SK-N-SH (cell line): ENCODE data around the gene RANGAP1. TPM values are rescaled to one million over a fixed set of nuclear protein-coding genes. Genes with fewer than 3 reads are reported as not detected.

Experiments
- CTCF ChIA-PET: fragments of 300-600, 350-600 bp; formaldehyde crosslinking; extraction: SDS; loops from one replicate; lab custom pipeline; 2021; lab: Yijun Ruan, JAX
- POLR2A ChIA-PET: fragments of 350-600 bp; sonication (Branson Sonifier 250); formaldehyde crosslinking; extraction: SDS; loops from one replicate; lab custom pipeline; 2020; ENCODE audit warnings: antibody characterized with exemption, inconsistent platforms; lab: Yijun Ruan, JAX
- DNase-seq: peaks from one replicate; pipeline ENCODE4 v3.0.0; 2012
- H2AFZ ChIP-seq: fragments of 200-600 bp; sonication (generic); 2 replicates; pipeline ENCODE4 v1.8.1; 2016; ENCODE audit warnings: antibody characterized with exemption, mild to moderate bottlenecking, low read depth
- H3F3A ChIP-seq: fragments of 200-600 bp; sonication (generic); replicated peaks from 2 replicates; pipeline ENCODE3; 2016; ENCODE audit warnings: antibody characterized with exemption, mild to moderate bottlenecking; ENCODE audit not compliant: insufficient read depth
- H3K27ac ChIP-seq, 2 experiments: fragments of 200-500 bp in 1 of 2; fragments of 200-600 bp in 1 of 2; sonication (Bioruptor generic) in 1 of 2; sonication (generic), shearing (Covaris generic) in 1 of 2; 2 replicates each; pipeline versions ENCODE4 v1.5.1 to v1.6.1; 2014 to 2016; ENCODE audit warnings: low read depth in 2 of 2, inconsistent platforms in 1 of 2, low read length in 1 of 2, mild to moderate bottlenecking in 1 of 2, mixed read lengths in 1 of 2
- H3K27me3 ChIP-seq: fragments of 200-600 bp; sonication (generic), shearing (Covaris generic); 2 replicates; pipeline ENCODE4 v1.6.1; 2016; ENCODE audit warnings: mixed run types; ENCODE audit not compliant: insufficient read depth
- H3K36me3 ChIP-seq, 2 experiments: fragments of 200-500 bp in 1 of 2; fragments of 200-600 bp in 1 of 2; sonication (Bioruptor generic) in 1 of 2; sonication (generic) in 1 of 2; replicated peaks in 1 of 2; 2 replicates each; pipeline versions ENCODE3 to v1.5.1; 2014 to 2016; ENCODE audit warnings: low read length in 1 of 2, mild to moderate bottlenecking in 1 of 2; ENCODE audit not compliant: insufficient read depth in 2 of 2, control insufficient read depth in 1 of 2
- H3K4me1 ChIP-seq, 2 experiments: fragments of 200-500 bp in 1 of 2; fragments of 200-600 bp in 1 of 2; sonication (Bioruptor generic) in 1 of 2; sonication (generic), shearing (Covaris generic) in 1 of 2; 2 replicates each; pipeline versions ENCODE4 v1.5.1 to v1.6.1; 2014 to 2016; ENCODE audit warnings: low read depth in 1 of 2, low read length in 1 of 2, mixed run types in 1 of 2; ENCODE audit not compliant: insufficient read depth in 2 of 2, control insufficient read depth in 1 of 2
- H3K4me2 ChIP-seq: fragments of 200-600 bp; sonication (generic), shearing (Covaris generic); 2 replicates; pipeline ENCODE4 v1.6.1; 2017; ENCODE audit warnings: mixed run types
- H3K4me3 ChIP-seq, 2 experiments: fragments of 200-500 bp in 1 of 2; fragments of 200-600 bp in 1 of 2; sonication (Bioruptor generic) in 1 of 2; sonication (generic), shearing (Covaris generic) in 1 of 2; 2 replicates each; pipeline versions ENCODE4 v1.5.1 to v1.8.1; 2014 to 2016; ENCODE audit warnings: low read depth in 2 of 2, inconsistent platforms in 1 of 2, low read length in 1 of 2, mild to moderate bottlenecking in 1 of 2, mixed read lengths in 1 of 2, moderate library complexity in 1 of 2
- H3K79me2 ChIP-seq: fragments of 200-600 bp; sonication (generic); 2 replicates; pipeline ENCODE4 v1.8.1; 2017; ENCODE audit warnings: mild to moderate bottlenecking; ENCODE audit not compliant: insufficient read depth
- H3K9ac ChIP-seq: fragments of 200-600 bp; sonication (generic); 2 replicates; pipeline ENCODE4 v1.6.1; 2017; ENCODE audit warnings: mixed run types
- H3K9me2 ChIP-seq: fragments of 200-600 bp; sonication (generic); 2 replicates; pipeline ENCODE4 v1.6.1; 2017; ENCODE audit warnings: mixed run types
- H3K9me3 ChIP-seq: fragments of 200-600 bp; sonication (generic); 2 replicates; pipeline ENCODE4 v1.6.1; 2017; ENCODE audit warnings: mixed run types, mild to moderate bottlenecking, moderate library complexity
- H4K20me1 ChIP-seq: fragments of 200-600 bp; sonication (generic); 2 replicates; pipeline ENCODE4 v1.6.1; 2017; ENCODE audit warnings: mild to moderate bottlenecking, mixed run types; ENCODE audit not compliant: insufficient read depth
- CHD2 ChIP-seq: fragments of 150-350 bp; IDR thresholded peaks from 2 replicates; pipeline ENCODE4 v1.6.1; 2018; ENCODE audit warnings: low read length; ENCODE audit not compliant: partially characterized antibody
- ELF1 ChIP-seq: IDR thresholded peaks from 2 replicates; pipeline ENCODE4 v1.4.0; 2012
- EP300 ChIP-seq, 2 experiments: IDR thresholded peaks; 2 replicates each; pipeline versions ENCODE4 v1.4.0 to v1.6.1; 2012; ENCODE audit warnings: borderline replicate concordance in 1 of 2, low read depth in 1 of 2, low read length in 1 of 2
- EZH2phosphoT487 ChIP-seq: fragments of 200-600 bp; sonication (generic); IDR thresholded peaks from 2 replicates; pipeline ENCODE4 v1.6.1; 2017; ENCODE audit warnings: low read depth, mixed run types, mild to moderate bottlenecking, antibody characterized with exemption, moderate library complexity, borderline replicate concordance
- FOSL2 ChIP-seq: IDR thresholded peaks from 2 replicates; pipeline ENCODE4 v1.4.0; 2012; ENCODE audit warnings: low read depth, mild to moderate bottlenecking, moderate library complexity, borderline replicate concordance
- FOXJ3 ChIP-seq: sonication (generic); formaldehyde crosslinking; IDR thresholded peaks from 2 replicates; pipeline ENCODE4 v1.5.1; 2020; ENCODE audit warnings: mild to moderate bottlenecking, missing genetic modification reagents
- GABPA ChIP-seq: IDR thresholded peaks from 2 replicates; pipeline ENCODE4 v1.4.0; 2012; ENCODE audit warnings: low read depth, mild to moderate bottlenecking
- GATA2 ChIP-seq: sonication (generic); formaldehyde crosslinking; IDR thresholded peaks from 2 replicates; pipeline ENCODE4 v1.5.0; 2020; ENCODE audit warnings: mild to moderate bottlenecking, missing genetic modification reagents
- MEF2A ChIP-seq: IDR thresholded peaks from 2 replicates; pipeline ENCODE4 v1.4.0; 2012; ENCODE audit warnings: low read depth, borderline replicate concordance
- NRF1 ChIP-seq: IDR thresholded peaks from 2 replicates; pipeline ENCODE4 v1.6.1; 2012; ENCODE audit warnings: low read depth, mild to moderate bottlenecking, low read length
- POLR2AphosphoS5 ChIP-seq: IDR thresholded peaks from 2 replicates; pipeline ENCODE4 v1.6.1; 2012; ENCODE audit warnings: low read depth, low read length
- RCOR1 ChIP-seq: fragments of 150-350 bp; IDR thresholded peaks from 2 replicates; pipeline ENCODE4 v1.6.1; 2017; ENCODE audit warnings: antibody characterized with exemption, low read length
- SIN3A ChIP-seq: IDR thresholded peaks from 2 replicates; pipeline ENCODE4 v1.6.1; 2012; ENCODE audit warnings: low read depth, mild to moderate bottlenecking, low read length, moderate library complexity, borderline replicate concordance
- SMC3 ChIP-seq: IDR thresholded peaks from 2 replicates; pipeline ENCODE4 v1.6.1; 2012; ENCODE audit warnings: low read depth, low read length, improper control_type of control experiment
- TEAD4 ChIP-seq: IDR thresholded peaks from 2 replicates; pipeline ENCODE4 v1.4.0; 2012; ENCODE audit warnings: mild to moderate bottlenecking, borderline replicate concordance; ENCODE audit not compliant: insufficient read depth
- WGBS: methylation state at CpG from one replicate; pipeline ENCODE4 v1.1.6; 2017; ENCODE audit warnings: low lambda C conversion rate; 5-methylcytosine and 5-hydroxymethylcytosine counted together
- polyA plus RNA-seq, 3 experiments: library from polyadenylated mRNA; depleted of rRNA; stranded (reverse); fragments of >200 nt; gene quantifications; 2 replicates each; pipeline ENCODE4 v1.2.3, GENCODE V29; 2012
- TF ChIP-seq, protein P1 (sequence below): fragments of 150-350 bp; IDR thresholded peaks from 2 replicates; pipeline ENCODE4 v1.6.1; 2017; ENCODE audit warnings: antibody characterized with exemption, low read length, low read depth, borderline replicate concordance
- TF ChIP-seq, protein P2 (sequence below): IDR thresholded peaks from 2 replicates; pipeline ENCODE4; 2012
- TF ChIP-seq, protein P3 (sequence below): IDR thresholded peaks from 2 replicates; pipeline ENCODE4 v1.4.0; 2012; ENCODE audit warnings: low read depth, borderline replicate concordance
- TF ChIP-seq, protein P4 (sequence below): fragments of 150-350 bp; IDR thresholded peaks from 2 replicates; pipeline ENCODE4 v1.6.1; 2016; ENCODE audit warnings: mild to moderate bottlenecking, low read depth, low read length

The RANGAP1 gene
- polyA plus RNA-seq, 1 of the 3 experiments (the other 2 are of a cell fraction) = 67.1 TPM

DNA sequence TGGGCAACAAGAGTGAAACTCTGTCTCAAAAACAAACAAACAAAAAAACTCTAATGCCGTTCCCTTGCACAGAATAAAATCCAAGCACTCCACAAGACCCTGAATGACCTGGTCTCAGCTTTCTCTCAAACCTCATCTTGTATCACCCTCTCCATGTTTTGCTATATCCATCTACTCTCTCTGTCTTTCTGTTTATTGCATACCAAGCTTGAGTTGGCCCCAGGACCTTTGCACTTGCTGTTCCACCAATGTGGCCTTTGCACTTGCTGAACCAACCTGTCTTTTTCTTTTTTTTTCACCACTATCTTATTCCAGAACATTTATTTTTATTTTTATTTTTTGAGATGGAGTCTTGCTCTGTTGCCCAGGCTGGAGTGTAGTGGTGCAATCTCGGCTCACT is 82.9 kb downstream of the RANGAP1 start:
- H3K9me2 ChIP-seq = no peaks in the 10 kb centered on the region
- no peak overlapping the region for H3K27ac ChIP-seq
- no peaks in the 10 kb centered on the region for H3K36me3 ChIP-seq
- POLR2A ChIA-PET = no interaction called here
- H3K9me3 ChIP-seq = no peaks in the 10 kb centered on the region
- H3K4me2 ChIP-seq = no peak overlapping the region
- H3F3A ChIP-seq = no peaks in the 10 kb centered on the region
- no peak overlapping the region for H2AFZ ChIP-seq
- no peak for DNase-seq
- TF ChIP-seq, protein P1, sequence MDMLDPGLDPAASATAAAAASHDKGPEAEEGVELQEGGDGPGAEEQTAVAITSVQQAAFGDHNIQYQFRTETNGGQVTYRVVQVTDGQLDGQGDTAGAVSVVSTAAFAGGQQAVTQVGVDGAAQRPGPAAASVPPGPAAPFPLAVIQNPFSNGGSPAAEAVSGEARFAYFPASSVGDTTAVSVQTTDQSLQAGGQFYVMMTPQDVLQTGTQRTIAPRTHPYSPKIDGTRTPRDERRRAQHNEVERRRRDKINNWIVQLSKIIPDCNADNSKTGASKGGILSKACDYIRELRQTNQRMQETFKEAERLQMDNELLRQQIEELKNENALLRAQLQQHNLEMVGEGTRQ = no peak
- TF ChIP-seq RCOR1 (no peak), FOSL2 (no peak), SMC3 (no peak), GATA2 (CRISPR knock-in tag) (no peak), EZH2phosphoT487 (no peak), GABPA (no peak), SIN3A (no peak), TEAD4 (no peak), POLR2AphosphoS5 (no peak), NRF1 (no peak), EP300 (IDR thresholded peaks at IDR 0.05; ENCODE audit: borderline replicate concordance in 1 of 2, low read depth in 1 of 2, low read length in 1 of 2) (no peak), MEF2A (no peak), CHD2 (no peak), ELF1 (no peak), FOXJ3 (CRISPR knock-in tag) (no peak)
- TF ChIP-seq, protein P2, sequence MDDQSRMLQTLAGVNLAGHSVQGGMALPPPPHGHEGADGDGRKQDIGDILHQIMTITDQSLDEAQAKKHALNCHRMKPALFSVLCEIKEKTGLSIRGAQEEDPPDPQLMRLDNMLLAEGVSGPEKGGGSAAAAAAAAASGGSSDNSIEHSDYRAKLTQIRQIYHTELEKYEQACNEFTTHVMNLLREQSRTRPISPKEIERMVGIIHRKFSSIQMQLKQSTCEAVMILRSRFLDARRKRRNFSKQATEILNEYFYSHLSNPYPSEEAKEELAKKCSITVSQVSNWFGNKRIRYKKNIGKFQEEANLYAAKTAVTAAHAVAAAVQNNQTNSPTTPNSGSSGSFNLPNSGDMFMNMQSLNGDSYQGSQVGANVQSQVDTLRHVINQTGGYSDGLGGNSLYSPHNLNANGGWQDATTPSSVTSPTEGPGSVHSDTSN = no peak
- TF ChIP-seq, protein P3, sequence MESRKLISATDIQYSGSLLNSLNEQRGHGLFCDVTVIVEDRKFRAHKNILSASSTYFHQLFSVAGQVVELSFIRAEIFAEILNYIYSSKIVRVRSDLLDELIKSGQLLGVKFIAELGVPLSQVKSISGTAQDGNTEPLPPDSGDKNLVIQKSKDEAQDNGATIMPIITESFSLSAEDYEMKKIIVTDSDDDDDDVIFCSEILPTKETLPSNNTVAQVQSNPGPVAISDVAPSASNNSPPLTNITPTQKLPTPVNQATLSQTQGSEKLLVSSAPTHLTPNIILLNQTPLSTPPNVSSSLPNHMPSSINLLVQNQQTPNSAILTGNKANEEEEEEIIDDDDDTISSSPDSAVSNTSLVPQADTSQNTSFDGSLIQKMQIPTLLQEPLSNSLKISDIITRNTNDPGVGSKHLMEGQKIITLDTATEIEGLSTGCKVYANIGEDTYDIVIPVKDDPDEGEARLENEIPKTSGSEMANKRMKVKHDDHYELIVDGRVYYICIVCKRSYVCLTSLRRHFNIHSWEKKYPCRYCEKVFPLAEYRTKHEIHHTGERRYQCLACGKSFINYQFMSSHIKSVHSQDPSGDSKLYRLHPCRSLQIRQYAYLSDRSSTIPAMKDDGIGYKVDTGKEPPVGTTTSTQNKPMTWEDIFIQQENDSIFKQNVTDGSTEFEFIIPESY = no peak
- TF ChIP-seq, protein P4, sequence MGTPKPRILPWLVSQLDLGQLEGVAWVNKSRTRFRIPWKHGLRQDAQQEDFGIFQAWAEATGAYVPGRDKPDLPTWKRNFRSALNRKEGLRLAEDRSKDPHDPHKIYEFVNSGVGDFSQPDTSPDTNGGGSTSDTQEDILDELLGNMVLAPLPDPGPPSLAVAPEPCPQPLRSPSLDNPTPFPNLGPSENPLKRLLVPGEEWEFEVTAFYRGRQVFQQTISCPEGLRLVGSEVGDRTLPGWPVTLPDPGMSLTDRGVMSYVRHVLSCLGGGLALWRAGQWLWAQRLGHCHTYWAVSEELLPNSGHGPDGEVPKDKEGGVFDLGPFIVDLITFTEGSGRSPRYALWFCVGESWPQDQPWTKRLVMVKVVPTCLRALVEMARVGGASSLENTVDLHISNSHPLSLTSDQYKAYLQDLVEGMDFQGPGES = no peak
- H3K9ac ChIP-seq = no peak overlapping the region
- H3K4me1 ChIP-seq = peaks cover 0 to 4% of the 10 kb centered on the region in 2 experiments; a peak in 1 of 4 replicates
- 82% methylated on average over 2 of the region's 2 CpGs for WGBS
- no peaks in the 10 kb centered on the region for H4K20me1 ChIP-seq
- no peaks in the 10 kb centered on the region for H3K27me3 ChIP-seq
- H3K4me3 ChIP-seq = no peak overlapping the region
- peaks cover 18% of the 10 kb centered on the region for H3K79me2 ChIP-seq
- CTCF ChIA-PET = no interaction called here
